ENCODE results near the gene RTN3.

Gene RTN3

DNA sequence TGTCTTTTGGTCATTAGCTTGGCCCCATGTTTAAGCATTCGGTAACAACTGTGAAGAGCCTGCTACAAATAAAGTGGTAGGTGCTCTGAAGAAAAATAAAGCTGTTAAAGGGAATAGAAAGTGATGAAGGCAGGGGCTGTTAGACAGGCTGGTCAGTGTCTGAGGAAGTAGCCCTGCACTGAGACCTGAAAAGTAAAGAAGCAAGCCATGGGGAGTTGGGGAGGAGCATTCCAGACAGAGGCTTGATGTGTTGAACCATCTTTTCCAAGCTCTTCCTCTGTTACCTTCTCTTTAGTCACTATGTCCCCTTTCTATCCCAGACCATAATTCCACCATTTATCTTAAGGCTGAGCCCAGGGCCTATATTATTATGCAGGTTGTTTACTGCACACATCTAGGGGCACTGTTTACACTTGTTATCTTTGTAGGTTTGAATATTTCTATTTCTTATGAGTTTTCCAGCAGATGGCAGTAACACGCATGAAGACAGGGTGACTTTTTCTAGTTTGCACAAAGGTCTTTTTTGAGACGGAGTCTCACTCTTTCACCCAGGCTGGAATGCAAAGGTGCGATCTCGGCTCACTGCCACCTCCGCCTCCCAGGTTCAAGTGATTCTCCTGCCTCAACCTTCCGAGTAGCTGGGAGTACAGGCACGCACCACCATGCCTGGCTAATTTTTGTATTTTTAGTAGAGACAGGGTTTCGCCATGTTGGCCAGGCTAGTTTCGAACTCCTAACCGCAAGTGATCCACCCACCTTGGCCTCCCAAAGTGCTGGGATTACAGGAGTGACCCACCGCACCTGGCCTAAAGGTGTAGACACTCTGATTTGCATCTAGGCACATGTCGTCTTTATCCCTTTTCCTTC, 64.2 kb downstream of the RTN3 start:
- DNase-seq (ENCODE audit: low read depth): no peak

- DNase-seq (ENCODE audit: low read depth): no peak
Observed at GRCh38 chr11:63747011-63747410, 65.7 kb downstream of the RTN3 start.

DNA sequence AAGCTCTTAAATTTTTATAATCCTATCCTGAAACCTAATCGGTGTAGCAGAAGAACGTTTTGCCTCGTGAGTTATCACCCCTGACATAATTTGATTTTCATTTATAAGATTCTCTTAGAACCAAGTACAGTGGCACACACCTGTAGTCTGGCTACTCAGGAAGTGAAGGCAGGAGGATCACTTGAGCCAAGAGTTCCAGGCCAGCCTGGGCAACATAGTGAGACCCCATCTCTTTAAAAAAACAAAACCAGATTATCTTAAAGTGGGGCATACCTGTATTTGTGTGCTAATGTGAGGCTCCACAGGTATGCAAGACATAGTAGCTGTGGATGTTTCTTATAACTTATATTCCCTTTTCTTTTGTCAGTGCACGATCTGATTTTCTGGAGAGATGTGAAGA, 68.3 kb downstream of the RTN3 start:
- DNase-seq (ENCODE audit: low read depth): no peak

- no peak for DNase-seq (ENCODE audit: low read depth)
Observed at GRCh38 chr11:63756919-63757761, 75.8 kb downstream of the RTN3 start.

DNA sequence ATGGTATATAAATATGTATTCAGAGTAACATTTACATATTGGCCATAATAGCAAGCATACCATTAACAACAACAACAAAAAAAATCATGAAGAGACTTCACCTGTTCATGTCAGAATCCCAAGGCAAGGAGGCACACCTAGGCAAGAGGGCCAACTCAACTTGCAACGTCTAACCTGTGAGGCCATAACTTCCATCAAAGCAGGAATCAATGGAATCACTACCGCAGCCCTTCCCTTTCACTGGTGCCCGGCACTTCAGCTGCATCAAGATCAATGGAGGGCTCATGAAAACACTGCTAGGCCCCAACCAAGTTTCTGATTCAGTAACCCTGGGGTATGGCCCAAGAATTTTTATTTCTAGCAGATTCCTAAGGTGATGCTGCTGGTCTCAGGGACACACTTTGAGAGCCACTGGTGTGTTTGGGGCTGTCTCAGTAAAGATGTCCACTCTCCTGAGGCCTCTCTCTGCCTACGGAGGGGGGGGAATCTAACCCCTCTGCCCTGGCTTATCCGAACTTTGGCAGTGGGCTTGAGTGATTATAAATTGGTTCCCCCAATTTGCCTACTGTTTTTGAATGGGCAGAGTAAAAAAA, 79.3 kb downstream of the RTN3 start:
- DNase-seq (ENCODE audit: low read depth): no peak

DNA sequence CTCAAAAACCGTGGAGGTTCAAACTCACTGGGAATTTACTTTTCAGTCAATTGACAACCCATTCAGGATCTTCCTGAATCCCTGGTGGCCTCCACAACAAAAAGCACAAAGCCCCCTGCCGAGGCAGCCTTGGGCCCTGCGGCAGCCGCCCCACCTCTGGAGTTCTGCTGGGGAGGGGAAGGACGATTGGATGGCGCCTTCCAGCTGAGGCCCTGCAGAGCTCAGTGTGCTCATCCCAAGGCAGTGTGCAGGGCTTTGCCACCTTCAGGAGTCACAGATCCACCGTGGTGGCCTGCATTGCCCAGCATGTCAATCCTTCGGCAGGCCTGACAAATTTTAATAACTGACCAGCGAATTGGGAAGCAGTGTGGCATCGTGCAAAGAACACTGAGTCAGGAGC, 79.9 kb downstream of the RTN3 start:
- no peak for DNase-seq (ENCODE audit: low read depth)

- DNase-seq (ENCODE audit: low read depth): no peak
Observed at GRCh38 chr11:63761931-63762653, 80.8 kb downstream of the RTN3 start.

DNA sequence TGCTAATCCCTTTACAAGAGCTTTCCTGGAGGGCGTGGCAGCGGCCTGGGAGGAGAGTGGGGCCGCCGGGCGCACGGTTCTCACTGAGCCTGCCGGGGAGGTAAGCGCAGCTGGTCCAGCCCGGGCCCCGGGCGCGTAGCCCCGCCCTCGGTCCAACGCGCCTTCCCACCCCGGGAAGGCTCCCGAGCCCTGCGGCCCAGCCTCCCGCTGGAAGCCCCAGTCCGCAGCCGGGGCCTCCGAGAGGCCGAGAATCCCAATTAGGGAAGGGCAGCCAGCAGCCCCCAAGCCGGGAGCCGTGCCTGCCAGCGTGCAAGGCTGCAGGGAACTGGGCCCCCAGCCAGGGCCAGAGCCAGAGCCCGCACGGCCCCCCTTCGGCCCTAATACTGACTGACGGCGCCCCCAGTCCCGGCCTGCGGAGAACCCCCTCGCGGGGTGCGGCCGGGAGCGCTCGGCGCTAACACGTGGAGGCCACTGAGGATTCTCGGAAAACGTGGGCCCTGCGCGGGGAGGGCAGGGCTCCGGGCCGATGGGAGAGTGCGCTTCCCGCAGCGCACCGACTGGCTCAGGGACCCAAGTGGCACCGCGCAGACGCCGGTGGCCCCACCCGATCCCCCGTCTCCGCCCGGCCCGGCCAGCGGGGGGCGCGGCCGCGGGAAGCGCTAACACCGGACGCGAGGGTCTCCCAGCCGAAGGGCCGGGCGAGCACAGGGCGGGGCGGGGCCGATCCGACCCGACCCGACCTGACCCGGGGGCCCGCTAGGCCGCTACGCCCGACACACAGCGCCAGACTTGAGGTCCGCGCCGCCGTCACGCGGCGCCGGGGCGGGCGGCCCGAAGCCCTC, 81.6 kb downstream of the RTN3 start:
- no peak for DNase-seq (ENCODE audit: low read depth)

DNA sequence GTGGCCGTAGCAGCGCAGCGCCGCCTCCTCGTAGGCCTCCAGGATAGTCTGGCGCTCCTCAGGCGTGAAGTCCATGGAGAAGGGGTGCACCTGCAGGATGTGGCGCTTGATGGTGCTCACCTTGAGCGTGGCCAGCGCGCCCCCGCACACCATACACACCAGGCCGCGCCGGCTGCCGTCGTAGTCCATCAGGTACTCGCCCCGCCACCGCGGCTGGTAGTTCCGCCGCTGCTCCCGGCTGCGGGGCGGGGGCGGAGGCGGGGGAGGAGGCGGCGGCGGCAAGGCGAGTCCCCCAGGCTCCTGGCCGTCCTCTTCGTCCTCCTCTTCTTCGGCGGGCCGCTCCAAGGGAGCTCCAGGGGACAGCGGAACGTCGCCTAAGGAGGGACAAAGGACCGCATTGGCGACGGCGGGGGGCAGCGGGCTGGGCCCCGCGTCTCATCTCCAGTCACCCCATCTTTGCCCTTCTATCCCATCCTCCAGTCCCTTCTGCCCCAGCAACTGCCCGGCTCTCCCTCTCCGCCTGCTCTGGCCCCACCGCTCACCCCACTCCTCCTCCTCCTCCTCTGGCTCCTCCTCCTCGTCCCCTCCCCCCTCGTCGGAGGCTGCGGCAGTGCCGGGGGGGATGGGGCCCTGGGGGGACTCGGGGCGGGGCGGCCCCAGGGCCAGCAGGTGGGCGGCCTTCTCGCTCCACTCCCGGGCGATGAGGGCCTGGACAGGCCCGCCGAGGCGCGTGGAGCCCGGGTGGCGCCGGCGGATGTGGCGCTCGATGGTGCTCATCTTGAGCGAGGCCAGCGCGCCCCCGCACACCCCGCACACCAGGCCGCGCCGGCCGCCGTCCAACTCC, 82.4 kb downstream of the RTN3 start:
- no peak for DNase-seq (ENCODE audit: low read depth)

DNA sequence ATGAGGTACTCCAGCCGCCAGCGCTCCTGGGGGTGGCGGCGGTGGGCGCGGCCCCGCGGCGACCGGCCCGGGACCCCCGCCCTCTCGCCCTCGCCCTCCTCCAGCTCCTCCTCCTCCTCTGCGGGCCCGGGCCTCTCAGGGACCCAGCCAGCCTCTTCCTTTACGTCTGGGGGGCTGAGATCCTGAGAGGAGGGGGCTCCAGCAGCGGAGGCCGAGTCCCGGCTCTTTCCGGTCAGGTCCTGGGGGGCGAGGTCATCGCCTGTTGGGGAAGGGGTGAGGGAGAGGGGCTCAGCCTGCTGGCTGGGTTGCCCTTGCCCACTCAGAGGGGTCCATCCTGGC, 83.0 kb downstream of the RTN3 start:
- DNase-seq (ENCODE audit: low read depth): no peak

- DNase-seq (ENCODE audit: low read depth): no peak
Observed at GRCh38 chr11:63764679-63765647, 83.7 kb downstream of the RTN3 start.

DNA sequence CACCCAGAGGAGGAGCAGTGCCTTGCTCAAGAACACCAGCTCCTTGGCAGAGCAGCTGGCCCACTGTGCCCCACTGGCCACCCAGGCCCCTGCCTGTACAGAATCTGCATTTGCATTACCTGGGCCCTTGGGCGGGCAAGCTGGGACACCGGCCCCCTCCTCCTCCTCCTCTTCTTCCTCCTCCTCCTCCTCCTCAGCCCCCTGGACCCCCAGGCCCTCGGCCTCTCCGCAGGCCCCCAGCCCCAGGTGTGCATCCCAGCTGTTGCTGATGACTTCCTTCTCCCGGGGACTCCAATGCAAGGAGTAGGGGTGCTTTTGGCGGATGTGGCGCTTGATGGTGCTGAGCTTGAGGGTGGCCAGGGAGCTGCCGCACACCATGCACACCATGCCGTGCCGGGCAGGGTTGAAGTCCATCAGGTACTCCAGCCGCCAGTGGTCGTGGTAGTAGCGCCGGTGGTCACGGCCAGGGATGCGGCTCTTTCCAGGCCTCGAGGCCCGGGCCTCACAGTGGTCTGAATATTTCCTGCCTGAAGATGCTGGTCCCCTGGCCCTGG, 84.5 kb downstream of the RTN3 start:
- no peak for DNase-seq (ENCODE audit: low read depth)

- DNase-seq (ENCODE audit: low read depth): no peak
Observed at GRCh38 chr11:63766531-63767235, 85.4 kb downstream of the RTN3 start.

GRCh38 chr11:63767267-63767564, 85.9 kb downstream of the RTN3 start:
- DNase-seq (ENCODE audit: low read depth): no peak

DNA sequence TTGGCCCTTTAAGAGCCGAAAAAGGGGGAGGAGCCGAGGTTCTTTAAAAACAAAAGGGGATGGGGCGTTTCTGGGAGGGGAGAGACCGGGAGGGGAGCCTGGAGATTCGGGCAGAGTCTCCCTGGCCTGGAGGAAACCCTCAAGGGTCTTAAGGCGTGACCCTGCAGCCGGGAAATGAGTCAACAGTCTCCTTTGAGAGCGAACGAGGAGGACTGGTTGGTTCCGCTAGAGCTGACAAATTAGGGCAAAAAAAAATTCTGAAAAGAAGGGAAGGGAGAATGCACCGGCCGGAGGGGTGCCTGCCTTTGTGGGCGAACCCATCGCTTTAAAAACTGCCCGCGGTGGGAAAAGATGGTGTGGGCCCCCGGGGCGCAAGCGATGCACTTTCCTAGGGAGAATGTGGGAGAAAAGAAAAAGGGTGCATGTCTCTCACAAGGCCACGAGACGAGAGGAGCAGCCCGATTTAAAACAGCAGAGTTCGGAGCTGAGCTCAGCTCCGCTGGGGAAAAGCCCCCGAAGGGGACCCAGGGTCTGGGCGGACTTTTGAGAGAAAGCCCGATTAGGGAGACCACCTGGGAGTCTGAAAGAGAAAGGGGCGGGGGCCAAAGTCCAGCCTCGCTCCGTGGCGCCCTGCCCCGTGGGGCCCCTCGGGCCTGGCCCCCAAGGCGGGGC, 86.4 kb downstream of the RTN3 start:
- peak; percentile 60 for DNase-seq (ENCODE audit: low read depth)

GRCh38 chr11:63768237-63769041, 87.1 kb downstream of the RTN3 start, which contains the start of gene ZFTA:
Gene ZFTA (minus strand): TSS chr11:63768775. CDS start chr11:63768622, 153 bp downstream.
- peak; percentile 35 for DNase-seq (ENCODE audit: low read depth)

Measured in HS-27A (cell line).